HG02943 (cell line): ENCODE results near the gene SPTBN1.
"Not testable (repeated sequence)": the region's sequence is repeated elsewhere in the genome, so short reads cannot be mapped to it uniquely, and the experiment has no call there.

Experiments
- ATAC-seq: cut with Tn5 transposase; IDR thresholded peaks from one replicate; pipeline ENCODE4 v1.9.1; 2021; ENCODE audit warnings: mild to moderate bottlenecking, low read depth, moderate library complexity; ENCODE audit not compliant: unreplicated experiment

Gene SPTBN1

GRCh38 chr2:54680397-54681041 lies 224.4 kb downstream of the SPTBN1 start:
- peak; percentile 63 for ATAC-seq

- no peak for ATAC-seq
These were observed 225.3 kb downstream of the SPTBN1 start for GRCh38 chr2:54681416-54681815.

- no peak for ATAC-seq
These were observed 227.5 kb downstream of the SPTBN1 start for GRCh38 chr2:54683596-54683995.

- no peak for ATAC-seq
These were observed 229.2 kb downstream of the SPTBN1 start for GRCh38 chr2:54685263-54685775.

GRCh38 chr2:54687595-54688152 lies 231.5 kb downstream of the SPTBN1 start:
- no peak for ATAC-seq

- no peak for ATAC-seq
These were observed 235.5 kb downstream of the SPTBN1 start for GRCh38 chr2:54691445-54692135.

GRCh38 chr2:54692556-54692955 lies 236.4 kb downstream of the SPTBN1 start:
- ATAC-seq, result no peak

GRCh38 chr2:54695378-54695777 lies 239.3 kb downstream of the SPTBN1 start:
- ATAC-seq, result no peak

GRCh38 chr2:54697934-54698333 lies 241.8 kb downstream of the SPTBN1 start:
- ATAC-seq, result no peak

- not testable (repeated sequence) for ATAC-seq
These were observed 242.8 kb downstream of the SPTBN1 start for GRCh38 chr2:54698926-54699325.

- ATAC-seq, result no peak
These were observed 243.5 kb downstream of the SPTBN1 start for GRCh38 chr2:54699665-54700064.

- ATAC-seq, result no peak
These were observed 244.9 kb downstream of the SPTBN1 start for GRCh38 chr2:54701029-54701428.

GRCh38 chr2:54704238-54704637 lies 248.1 kb downstream of the SPTBN1 start:
- no peak for ATAC-seq

GRCh38 chr2:54704688-54705605 lies 248.8 kb downstream of the SPTBN1 start:
- ATAC-seq, result no peak

GRCh38 chr2:54706622-54707021 lies 250.5 kb downstream of the SPTBN1 start:
- ATAC-seq, result no peak

- no peak for ATAC-seq
These were observed 252.6 kb downstream of the SPTBN1 start for GRCh38 chr2:54708584-54709335.

- no peak for ATAC-seq
These were observed 253.2 kb downstream of the SPTBN1 start for GRCh38 chr2:54709336-54709809.

GRCh38 chr2:54710216-54710615 lies 254.1 kb downstream of the SPTBN1 start:
- ATAC-seq, result no peak

- no peak for ATAC-seq
These were observed 256.4 kb downstream of the SPTBN1 start for GRCh38 chr2:54712516-54712915.

- ATAC-seq, result no peak
These were observed 258.9 kb downstream of the SPTBN1 start for GRCh38 chr2:54714996-54715395.
